NOMO-1 treated with dmso at 0.1 percent for 144 hours (cell line): Measurements from ENCODE around the gene DAPP1.
A peak's percentile ranks its signal among the peaks of the same experiment; 100 is the strongest.
"Not testable (repeated sequence)": the region's sequence is repeated elsewhere in the genome, so short reads cannot be mapped to it uniquely, and the experiment has no call there.

ENCODE experiments used
- DNase-seq: peaks from one replicate; lab custom pipeline; 2025; ENCODE audit not compliant: unreplicated experiment; lab: John Stamatoyannopoulos, UW

The DAPP1 gene, protein sequence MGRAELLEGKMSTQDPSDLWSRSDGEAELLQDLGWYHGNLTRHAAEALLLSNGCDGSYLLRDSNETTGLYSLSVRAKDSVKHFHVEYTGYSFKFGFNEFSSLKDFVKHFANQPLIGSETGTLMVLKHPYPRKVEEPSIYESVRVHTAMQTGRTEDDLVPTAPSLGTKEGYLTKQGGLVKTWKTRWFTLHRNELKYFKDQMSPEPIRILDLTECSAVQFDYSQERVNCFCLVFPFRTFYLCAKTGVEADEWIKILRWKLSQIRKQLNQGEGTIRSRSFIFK

DNA sequence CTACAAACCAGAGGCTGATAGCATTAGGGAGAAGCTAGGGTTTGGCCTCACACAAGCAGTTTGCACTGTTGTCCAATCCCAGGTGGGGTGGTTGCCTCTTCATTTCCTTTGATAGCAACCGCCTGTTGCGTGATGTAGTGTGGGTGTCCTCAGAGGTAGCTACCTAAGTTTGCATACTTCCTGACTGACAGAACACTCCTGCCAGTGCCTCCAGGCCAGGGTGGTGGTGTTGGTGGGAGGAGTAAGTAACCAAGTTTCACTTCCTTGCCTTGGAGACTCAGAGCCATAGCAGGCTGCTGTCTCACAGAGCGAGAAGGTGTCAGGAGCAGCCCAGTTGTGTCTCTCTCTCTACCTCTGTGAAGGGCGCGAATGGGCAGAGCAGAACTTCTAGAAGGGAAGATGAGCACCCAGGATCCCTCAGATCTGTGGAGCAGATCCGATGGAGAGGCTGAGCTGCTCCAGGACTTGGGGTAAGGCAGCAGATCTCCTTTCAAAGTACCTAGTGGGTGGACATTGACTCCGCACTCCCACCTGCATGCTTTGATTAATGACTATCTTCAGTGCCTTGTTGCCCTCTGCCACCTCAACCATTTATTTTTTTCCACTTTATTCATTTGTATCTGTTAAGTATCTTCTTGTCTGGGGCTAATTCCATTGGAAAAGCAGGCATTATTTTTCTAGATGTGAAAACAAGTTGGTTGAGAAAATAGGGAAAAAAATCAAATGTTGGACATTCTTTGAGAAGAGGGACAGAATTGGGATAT lies at the start of gene DAPP1:
DAPP1 (plus strand) TSS at position 283 of the 764 bp plus-strand sequence; CDS start at position 370, 87 bp downstream.
- peak; percentile 83 for DNase-seq

DNA sequence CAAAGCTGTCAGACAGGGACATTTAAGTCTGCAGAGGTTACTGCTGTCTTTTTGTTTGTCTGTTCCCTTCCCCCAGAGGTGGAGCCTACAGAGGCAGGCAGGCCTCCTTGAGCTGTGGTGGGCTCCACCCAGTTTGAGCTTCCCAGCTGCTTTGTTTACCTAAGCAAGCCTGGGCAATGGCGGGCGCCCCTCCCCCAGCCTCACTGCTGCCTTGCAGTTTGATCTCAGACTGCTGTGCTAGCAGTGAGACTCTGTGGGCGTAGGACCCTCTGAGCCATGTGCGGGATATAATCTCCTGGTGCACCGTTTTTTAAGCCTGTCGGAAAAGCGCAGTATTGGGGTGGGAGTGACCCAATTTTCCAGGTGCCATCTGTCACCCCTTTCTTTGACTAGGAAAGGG lies 45.8 kb upstream of the DAPP1 start:
- not testable (repeated sequence) for DNase-seq

DNA sequence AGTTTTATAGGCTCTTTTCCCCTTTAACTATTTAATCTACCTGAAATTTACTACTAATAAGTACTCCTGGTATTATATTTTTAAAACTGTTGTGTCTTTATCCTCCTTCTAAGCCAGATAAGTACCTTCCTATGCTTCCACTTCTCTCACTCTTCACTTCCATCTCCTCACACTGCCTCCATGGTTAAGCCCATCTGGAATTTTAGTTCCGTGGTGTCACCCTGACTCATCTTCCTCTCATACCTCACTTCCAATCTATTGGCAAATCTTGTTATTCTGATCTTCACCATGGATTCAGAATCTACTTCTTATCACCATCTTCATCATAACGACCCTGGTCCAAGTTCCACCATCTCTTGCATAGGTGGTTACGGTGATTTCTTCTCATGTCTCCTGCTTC lies 32.7 kb upstream of the DAPP1 start:
- no peak for DNase-seq

DNA sequence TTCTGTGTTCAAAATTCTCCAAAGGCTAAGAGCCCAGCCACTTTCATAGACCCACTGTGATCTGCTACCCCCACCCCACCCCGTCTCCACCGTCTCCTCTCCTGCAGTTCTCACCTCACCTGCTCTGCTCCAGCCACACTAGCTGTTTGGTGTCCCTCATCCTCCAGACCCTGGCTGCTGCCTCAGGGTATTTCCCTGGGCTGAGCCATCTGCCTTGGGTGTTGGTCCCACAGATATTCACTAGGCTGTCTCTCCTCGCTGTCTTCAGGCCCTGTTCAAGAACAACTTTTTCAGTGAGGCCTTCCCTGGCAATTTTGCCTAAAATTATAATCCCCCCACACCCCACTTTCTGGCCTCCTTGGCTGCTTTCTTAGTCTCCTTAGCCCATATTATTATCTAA lies 31.8 kb upstream of the DAPP1 start:
- no peak for DNase-seq

DNA sequence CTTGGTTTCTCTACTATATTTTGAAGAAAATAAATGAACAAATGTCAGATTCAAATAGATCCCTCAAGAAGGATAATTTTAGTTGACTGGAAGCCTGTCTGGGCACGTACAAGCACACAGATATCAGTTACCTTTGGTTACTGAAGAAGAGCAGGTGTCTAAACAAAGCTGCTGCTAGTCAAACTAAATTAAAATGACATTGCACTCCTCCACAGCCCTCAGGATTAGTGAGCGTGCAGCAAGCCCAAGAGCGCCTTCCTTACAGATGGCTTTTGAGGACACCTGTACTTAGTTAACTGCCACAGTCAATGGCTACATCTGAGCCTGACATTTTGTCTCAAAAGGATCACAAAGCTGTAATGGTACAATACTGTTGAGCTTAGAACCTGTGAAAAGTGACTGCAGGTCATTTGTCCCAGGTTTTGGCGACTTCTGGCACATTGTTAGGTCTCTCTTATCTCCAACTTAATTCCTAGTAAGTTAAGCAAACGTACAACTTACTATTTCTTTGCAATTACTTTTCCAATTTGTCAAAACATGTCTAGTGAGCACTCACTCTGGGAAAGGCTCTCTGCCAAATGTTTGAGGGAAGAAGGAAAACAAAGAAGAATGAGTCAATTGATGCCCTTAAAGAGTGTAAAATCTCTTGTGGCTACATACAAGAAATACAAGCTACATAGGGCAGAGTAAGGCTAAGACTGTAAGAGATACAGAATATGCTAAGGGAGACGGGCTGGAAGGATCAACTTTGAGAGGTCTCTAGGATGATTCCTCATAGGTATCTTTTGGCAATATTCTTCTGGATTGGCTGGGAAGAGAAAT lies 25.6 kb upstream of the DAPP1 start:
- no peak for DNase-seq

DNA sequence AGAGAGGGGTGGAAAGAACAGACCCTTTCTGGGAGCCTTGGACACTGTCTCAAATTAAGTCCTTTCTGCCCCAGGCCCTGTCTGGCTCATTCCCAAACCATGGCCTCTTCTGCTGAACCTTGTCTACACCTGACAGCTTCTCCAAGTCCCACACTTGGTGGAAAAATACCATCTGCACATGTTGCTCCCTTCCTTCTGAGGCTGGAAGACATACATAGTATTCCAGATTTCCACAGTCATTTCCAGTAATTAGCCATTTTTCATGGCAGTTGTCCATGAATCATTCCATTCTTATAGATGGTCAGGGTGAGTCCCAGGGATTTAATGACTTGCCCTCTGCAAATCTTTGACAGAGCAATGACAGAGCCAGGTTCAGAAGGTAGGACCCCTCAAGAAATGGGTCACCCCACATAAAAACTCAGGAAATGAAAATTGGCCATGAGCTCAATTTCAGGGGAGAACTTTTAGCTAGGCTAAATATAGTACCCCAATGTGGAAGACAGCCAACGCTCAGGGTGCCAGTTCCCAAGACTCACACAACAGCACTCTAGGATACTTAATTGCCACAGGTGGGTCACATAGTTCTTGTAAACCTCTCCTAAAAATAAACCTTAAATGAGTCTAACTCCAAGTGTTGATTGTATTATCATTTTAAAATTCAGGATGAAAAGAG lies 16.2 kb upstream of the DAPP1 start:
- no peak for DNase-seq

DNA sequence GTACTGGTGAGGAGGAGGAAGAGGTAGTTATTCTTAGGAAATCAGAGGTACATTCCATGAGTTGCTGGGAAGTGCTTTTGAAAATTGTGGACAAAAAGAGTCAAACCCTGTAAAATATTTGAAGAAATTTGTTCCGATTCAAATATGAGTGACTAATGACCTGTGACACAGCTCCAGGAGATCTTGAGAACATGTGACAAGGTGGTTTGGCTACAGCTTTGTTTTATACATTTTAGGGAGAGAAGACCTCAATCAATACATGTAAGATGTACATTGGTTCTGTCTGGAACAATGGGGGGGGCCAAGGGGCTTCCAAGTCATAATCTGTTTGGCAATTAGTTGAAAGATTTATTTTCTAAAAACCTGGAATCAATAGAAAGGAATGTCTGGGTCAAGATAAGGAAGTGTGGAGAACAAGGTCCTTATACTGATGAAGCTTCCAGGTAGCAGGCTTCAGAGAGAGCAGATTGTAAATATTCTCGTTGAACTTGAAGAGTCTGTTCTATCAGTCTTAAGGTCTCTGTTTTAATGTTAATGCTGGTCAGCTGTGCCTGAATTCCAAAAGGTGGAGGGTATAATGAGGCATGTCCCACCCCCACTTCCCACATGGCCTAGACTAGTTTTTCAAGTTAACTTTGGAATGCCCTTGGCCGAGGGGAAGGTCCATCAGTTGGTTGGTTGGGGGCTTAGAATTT lies 15.5 kb upstream of the DAPP1 start:
- DNase-seq = no peak

DNA sequence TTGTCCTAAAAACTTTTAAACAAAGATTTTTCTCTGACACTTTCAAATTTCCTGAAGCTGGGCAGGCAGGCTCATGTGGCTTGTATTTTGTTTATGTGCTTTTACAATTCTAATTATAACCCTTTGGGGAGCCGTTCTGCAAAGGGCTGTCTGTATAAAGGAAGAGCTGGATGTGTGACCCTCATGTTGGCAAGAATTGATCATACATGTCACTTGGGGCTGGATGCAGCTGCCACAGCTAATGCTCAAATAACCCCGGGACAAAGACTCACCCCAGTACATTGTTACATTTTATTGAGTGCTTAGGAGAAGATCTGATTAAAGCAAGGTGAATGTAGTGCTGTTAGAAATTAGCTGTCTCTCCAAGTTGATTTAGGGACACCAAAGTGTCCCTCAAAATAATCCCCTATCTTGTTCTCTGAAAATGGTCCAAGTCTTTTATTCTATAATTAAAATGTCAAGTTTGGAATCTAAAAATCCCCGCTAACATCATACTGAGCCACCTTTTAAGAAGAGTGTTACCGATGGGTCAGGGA lies 13.0 kb upstream of the DAPP1 start:
- DNase-seq = no peak

DNA sequence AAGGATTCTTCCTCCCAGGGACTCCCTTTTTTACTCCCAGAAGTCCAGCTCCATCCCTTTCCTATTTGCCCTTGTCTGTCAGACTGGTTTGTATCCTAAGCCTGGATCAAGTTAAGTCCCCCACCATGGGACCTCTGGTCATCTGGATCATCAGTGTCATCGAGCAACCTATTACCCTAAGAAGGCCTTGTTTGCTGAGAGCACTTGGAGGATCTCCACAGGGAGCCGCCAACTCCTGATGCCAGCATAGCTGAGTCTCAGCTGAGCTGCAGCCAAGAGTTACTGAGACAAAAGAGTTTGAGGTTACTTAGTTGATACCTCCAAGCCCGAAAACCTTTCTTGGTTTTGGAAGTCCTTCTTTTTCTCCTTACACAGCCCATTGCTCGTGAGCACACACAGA lies 10.1 kb upstream of the DAPP1 start:
- no peak for DNase-seq

DNA sequence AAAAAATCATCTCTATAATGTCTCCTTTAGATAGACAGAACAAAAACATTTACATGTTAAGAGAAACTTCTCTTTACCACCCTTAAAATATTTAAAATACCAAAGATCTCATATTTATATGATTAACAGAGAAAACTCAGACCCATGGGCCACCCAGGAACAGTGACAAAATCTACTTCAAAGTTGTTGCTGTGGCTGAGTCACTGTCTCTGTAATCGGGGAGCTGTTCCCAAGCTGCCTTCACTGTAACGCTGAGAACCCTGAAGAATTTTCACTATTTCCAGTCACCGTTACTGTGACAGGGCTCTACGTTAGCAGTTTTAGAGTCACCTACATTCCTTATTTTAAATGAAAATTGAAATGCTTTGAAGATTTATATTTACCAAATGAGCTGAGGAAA lies 9.0 kb upstream of the DAPP1 start:
- no peak for DNase-seq

DNA sequence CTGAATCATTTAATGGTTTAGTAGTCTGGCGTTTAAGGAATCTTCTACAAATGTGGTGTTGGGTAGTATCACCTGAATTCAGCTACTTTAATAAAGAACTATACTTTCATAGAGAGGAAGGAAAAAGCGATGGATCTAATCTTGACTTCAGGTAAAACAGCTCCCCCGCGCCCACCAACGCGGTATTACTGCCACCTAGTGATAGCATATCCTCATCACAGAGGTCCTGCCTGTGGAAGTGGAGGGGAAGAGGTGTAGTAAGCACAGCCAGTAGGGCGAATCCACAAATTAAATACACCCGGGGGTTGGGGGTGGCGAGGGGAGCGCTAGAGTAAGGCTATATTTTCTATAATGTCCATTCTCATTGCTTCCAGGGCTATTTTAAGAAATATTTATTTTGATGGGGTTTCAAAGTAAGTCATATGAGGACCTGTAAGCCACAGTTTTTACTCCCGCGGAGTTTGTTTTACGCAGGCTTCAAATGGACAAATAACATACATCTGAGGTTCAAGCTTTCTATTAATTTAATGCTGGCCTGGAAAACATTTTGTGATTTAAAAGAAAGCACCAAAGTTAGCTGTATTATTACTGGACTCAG lies 8.3 kb upstream of the DAPP1 start:
- peak; percentile 28 for DNase-seq

DNA sequence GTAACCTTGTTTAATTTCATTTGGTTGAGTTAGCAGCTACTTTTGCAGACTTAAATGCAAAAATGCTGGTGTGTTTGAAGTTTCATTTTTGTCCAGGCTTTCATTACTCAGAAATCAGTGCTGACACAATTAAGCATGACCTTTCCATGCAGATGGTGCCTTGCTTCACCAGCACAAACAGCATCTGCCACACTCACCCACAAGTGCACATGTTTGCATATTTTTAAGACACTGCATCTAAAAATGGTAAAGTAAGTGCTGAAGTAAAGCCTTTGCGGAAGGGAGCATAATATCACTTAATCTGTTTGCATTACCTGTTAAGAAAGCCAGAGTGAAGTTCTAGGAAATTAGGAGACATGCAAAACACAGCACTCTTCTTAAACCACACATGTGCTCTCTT lies 7.3 kb upstream of the DAPP1 start:
- no peak for DNase-seq

DNA sequence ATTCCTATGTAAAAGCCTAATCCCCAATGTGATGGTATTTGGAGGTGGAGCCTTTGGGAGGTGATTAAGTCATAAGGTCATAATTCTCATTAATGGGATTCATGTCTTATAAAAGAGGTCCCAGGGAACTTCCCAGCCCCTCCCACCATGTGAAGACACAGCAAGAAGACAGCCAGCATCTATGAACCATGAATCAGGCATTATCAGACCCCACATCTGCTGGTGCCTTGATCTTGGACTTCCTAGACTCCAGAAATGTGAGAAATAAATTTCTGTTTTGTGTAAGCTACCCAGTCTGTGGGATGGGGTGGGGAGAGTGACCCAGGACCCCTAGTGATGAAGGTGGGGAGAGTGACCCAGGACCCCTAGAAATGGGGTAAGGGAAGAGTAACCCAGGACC lies 6.1 kb upstream of the DAPP1 start:
- no peak for DNase-seq

DNA sequence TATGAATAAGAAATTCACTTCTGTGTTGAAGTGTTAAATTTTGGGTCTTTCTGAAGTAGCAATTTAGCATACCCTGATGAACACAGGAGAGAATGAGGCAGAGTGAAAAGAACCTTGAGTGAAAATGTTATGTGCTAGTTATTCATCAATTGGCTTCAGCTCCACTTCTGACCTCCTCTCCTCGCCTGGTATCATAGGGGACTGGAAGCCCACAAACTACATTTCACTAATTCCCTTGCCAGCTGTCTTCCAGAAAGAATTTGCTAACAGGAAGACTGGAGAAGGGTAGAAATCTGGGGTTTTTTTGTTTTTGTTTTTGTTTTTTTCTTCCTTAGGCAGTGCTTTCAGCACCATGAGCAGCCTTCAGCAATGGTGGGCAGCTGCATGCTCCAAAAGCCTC lies 5.5 kb upstream of the DAPP1 start:
- DNase-seq = no peak

DNA sequence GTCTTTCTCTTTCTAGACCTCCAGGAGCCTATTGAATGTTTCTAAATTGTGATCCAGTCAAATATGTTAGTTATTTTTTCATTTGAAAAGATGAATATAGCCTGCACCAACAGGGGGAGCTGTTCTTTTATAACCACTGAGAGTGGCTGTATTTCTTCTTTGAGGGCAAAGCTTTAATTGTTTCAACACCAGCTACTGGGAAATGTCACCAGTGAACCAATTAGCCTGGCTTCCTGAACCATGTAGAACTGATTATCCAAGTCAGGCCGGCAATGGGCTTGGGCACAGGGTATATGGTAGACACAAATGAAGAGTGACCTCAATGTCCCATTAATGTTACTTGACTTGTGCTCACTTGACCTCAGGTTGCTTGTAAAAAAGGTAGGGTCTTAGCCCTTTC lies 4.8 kb upstream of the DAPP1 start:
- DNase-seq = peak; percentile 40

DNA sequence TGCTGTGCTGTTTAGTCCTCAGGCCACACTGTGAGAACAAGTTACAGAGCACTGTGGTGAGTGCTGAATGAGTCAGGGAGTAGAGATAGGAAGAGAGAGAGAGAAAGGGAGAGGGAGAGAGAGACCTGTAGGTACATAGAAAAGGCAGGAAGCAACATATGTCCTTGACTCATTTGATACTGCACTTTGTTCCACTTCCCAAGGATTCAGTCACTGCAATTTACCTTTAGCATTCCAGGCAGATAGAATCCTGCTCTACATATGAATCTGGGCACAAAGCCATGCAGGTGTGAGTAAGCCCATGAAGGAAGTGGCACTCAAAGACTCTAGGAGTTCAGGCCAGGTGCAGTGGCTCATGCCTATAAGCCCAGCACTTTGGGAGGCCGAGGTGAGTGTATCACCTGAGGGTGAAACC lies 1.0 kb upstream of the DAPP1 start:
- DNase-seq = no peak

DNA sequence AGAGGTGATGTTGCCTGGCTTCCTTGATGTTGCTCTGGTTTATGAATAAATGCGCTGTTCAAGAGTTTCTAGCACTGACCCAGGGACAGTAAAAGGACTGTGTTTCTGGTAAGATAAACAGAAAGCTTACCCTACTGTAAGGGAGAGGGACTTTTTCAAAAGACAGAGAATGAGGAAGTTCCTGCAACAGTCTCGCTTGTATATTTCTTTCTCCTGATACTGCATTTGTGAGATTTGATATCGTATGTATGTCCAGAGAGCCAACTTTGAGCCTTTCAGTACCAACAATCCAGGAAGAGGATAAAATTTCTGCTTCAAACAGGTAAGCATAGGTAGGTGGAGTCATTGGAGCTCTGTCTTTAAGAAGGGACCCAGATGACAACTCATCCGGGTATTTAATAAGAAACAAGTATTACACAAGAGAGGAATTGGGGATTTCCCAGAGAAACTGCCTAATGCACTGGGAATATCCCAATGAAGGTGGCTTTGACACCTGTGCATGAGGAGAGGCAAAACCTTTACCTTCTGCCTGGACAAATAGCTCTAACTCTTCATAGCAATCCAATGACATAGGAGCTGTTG lies 773 bp downstream of the DAPP1 start:
- DNase-seq = no peak

DNA sequence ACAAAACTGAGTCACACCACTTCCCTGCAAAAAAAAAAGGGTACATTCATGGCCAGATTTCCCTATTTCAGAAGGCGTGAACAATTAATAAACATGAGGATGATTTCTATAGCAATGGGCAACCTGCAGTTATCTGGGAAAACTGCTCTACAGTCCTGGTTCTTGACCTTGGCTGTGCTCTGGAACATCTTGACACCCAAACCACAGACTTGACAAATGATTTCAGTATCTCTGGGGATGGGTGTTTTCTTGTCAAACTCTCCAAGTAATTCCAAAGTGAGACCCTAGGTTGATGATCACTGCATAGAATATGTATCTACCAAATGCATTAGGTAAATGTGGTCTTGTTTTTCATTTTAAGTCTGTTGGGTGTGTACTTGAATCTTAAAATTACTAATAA lies 2.0 kb downstream of the DAPP1 start:
- no peak for DNase-seq

DNA sequence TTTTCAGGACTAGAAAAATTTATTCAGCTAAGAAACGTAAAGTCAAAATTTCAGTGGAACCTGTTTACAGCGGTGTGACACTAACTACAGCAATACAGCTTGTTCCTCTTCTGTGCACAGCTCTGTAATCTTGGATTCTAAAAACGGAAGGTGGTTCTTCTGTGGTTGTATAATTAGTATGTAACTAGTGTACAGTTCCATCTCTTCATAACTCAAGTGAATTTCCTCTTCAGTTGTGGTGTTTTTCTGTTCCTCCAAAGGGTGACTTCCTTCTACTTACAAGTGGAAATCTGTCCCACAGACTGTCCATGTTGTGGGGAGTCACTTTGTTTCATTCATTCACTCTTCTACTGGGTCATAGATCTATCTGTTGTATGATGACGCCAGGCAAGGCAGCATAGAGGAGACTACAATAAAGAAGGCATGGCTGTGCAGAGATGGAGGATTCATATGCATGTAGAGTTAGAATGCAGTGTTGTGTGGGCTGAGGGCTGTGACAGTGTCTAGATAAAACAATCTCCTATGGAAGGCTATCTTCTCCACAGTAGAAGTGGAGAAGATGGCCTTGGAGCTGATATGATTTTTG lies 5.4 kb downstream of the DAPP1 start:
- DNase-seq = peak; percentile 65
